GM18873 (cell line): ENCODE data around the gene UQCC3.
"Not testable (repeated sequence)": the region's sequence is repeated elsewhere in the genome, so short reads cannot be mapped to it uniquely, and the experiment has no call there.

Source experiments
- ATAC-seq: cut with Tn5 transposase; IDR thresholded peaks from one replicate; pipeline ENCODE4 v1.9.1; 2021; ENCODE audit warnings: mild to moderate bottlenecking, moderate library complexity, moderate number of reproducible peaks; ENCODE audit not compliant: unreplicated experiment, low FRiP score

UQCC3 gene

GRCh38 chr11:62665075-62665598 lies 6.3 kb upstream of the UQCC3 start, which contains the start of the genes C11orf98 and CSKMT:
Gene C11orf98 (minus strand): TSS chr11:62665210. CDS start chr11:62665169, 41 bp downstream.
Gene CSKMT (plus strand): TSS chr11:62665312. CDS start chr11:62665880, 568 bp downstream.
- peak; percentile 57 for ATAC-seq

GRCh38 chr11:62665599-62666258 lies 5.7 kb upstream of the UQCC3 start:
- ATAC-seq: peak; percentile 12

GRCh38 chr11:62666259-62666926 lies 5.1 kb upstream of the UQCC3 start:
- no peak for ATAC-seq

GRCh38 chr11:62667460-62667859 lies 4.0 kb upstream of the UQCC3 start:
- ATAC-seq: no peak

GRCh38 chr11:62669420-62670161 lies 1.9 kb upstream of the UQCC3 start:
- ATAC-seq: no peak

GRCh38 chr11:62671236-62671607 lies 251 bp upstream of the UQCC3 start:
- ATAC-seq: no peak

- ATAC-seq: no peak
Observed at GRCh38 chr11:62673196-62673525, 1.7 kb downstream of the UQCC3 start.

GRCh38 chr11:62675415-62675814 lies 3.9 kb downstream of the UQCC3 start:
- ATAC-seq: not testable (repeated sequence)

GRCh38 chr11:62676698-62677097 lies 5.2 kb downstream of the UQCC3 start:
- no peak for ATAC-seq

- no peak for ATAC-seq
Observed at GRCh38 chr11:62677156-62677555, 5.7 kb downstream of the UQCC3 start.

- no peak for ATAC-seq
Observed at GRCh38 chr11:62677714-62678113, 6.2 kb downstream of the UQCC3 start.

GRCh38 chr11:62678433-62678769 lies 6.9 kb downstream of the UQCC3 start:
- ATAC-seq: no peak

GRCh38 chr11:62678770-62679696 lies 7.6 kb downstream of the UQCC3 start, which contains the start of gene UBXN1:
Gene UBXN1 (minus strand): TSS chr11:62679073. CDS start chr11:62678923, 150 bp downstream.
- peak; percentile 45 for ATAC-seq

- no peak for ATAC-seq
Observed at GRCh38 chr11:62680825-62681240, 9.4 kb downstream of the UQCC3 start.

GRCh38 chr11:62682518-62682917 lies 11.0 kb downstream of the UQCC3 start:
- no peak for ATAC-seq

- ATAC-seq: no peak
Observed at GRCh38 chr11:62687508-62688396, 16.3 kb downstream of the UQCC3 start.

GRCh38 chr11:62688491-62688890 lies 17.0 kb downstream of the UQCC3 start:
- ATAC-seq: no peak

- ATAC-seq: no peak
Observed at GRCh38 chr11:62689421-62690183, 18.1 kb downstream of the UQCC3 start, which contains the start of gene LRRN4CL. Gene LRRN4CL (minus strand): TSS chr11:62689530. CDS start chr11:62688508, 1,022 bp downstream.
